A549 (cell line): ENCODE data around the gene LRP5. TPM values are rescaled to one million over a fixed set of nuclear protein-coding genes. Genes with fewer than 3 reads are reported as not detected.

Experiments
- ATAC-seq, 2 experiments: fragments of 200-7000 bp in 1 of 2; fragments of >200 bp in 1 of 2; cut with Nextera tagmentation in 1 of 2; cut with Tn5 transposase in 1 of 2; 3 replicates each; pipeline versions ENCODE4 v1.8.0 to v1.9.1; 2018 to 2020; ENCODE audit warnings: mild to moderate bottlenecking in 1 of 2, moderate library complexity in 1 of 2
- CTCF ChIA-PET: fragments of 300-600 bp; sonication (Branson Sonifier 250); formaldehyde crosslinking; extraction: SDS; loops from one replicate; lab custom pipeline; 2021; ENCODE audit warnings: antibody characterized with exemption, inconsistent platforms; lab: Yijun Ruan, JAX
- POLR2A ChIA-PET: fragments of 350-600 bp; formaldehyde crosslinking; extraction: SDS; loops from one replicate; lab custom pipeline; 2021; ENCODE audit warnings: antibody characterized with exemption, inconsistent platforms; lab: Yijun Ruan, JAX
- DNase-seq, 2 experiments: peaks; one replicate each; pipeline versions ENCODE4 v3.0.0 to v3.0.0-alpha.2; 2011 to 2016; ENCODE audit warnings: low read depth in 1 of 2, low spot score in 1 of 2
- FAIRE-seq: peaks from 2 replicates; lab custom pipeline; 2011; peaks lifted over from hg19 to GRCh38; lab: Jason Lieb, UNC
- H3K27ac ChIP-seq, 2 experiments: fragments of >200 bp; sonication (Bioruptor Twin); formaldehyde crosslinking; 3 replicates each; pipeline ENCODE4 v1.5.1; 2016 to 2017
- H3K4me1 ChIP-seq: fragments of >200 bp; sonication (Bioruptor Twin); formaldehyde crosslinking; 3 replicates; pipeline ENCODE4 v1.6.1; 2016
- H3K4me2 ChIP-seq: fragments of >200 bp; sonication (Bioruptor Twin); formaldehyde crosslinking; 3 replicates; pipeline ENCODE4 v1.6.1; 2016
- H3K4me3 ChIP-seq: fragments of >200 bp; sonication (Bioruptor Twin); formaldehyde crosslinking; 3 replicates; pipeline ENCODE4 v1.5.1; 2016
- H3K9me3 ChIP-seq: fragments of >200 bp; sonication (Bioruptor Twin); formaldehyde crosslinking; 3 replicates; pipeline ENCODE4 v1.6.1; 2016
- CEBPB ChIP-seq, 2 experiments: fragments of >200 bp in 1 of 2; sonication (Bioruptor Twin) in 1 of 2; formaldehyde crosslinking in 1 of 2; IDR thresholded peaks; 2 replicates each; pipeline ENCODE4 v1.6.1; 2012 to 2016
- EHMT2 ChIP-seq: fragments of 200-600 bp; sonication (generic); IDR thresholded peaks from 2 replicates; pipeline ENCODE4 v1.6.1; 2016; ENCODE audit warnings: antibody characterized with exemption, low read depth, mild to moderate bottlenecking, moderate library complexity
- FOSB ChIP-seq: fragments of 250-450 bp; sonication (Bioruptor Pico); IDR thresholded peaks from 2 replicates; pipeline ENCODE4 v1.5.0; 2020; ENCODE audit warnings: mild to moderate bottlenecking, moderate library complexity
- FOXS1 ChIP-seq: fragments of 250-450 bp; sonication (Bioruptor Pico); IDR thresholded peaks from 2 replicates; pipeline ENCODE4 v1.5.0; 2020; ENCODE audit warnings: mild to moderate bottlenecking, moderate library complexity
- GATA3 ChIP-seq: IDR thresholded peaks from 2 replicates; pipeline ENCODE4 v1.6.1; 2012; ENCODE audit warnings: borderline replicate concordance
- HOXA7 ChIP-seq: fragments of 250-450 bp; sonication (Bioruptor Pico); IDR thresholded peaks from 2 replicates; pipeline ENCODE4 v1.5.0; 2020; ENCODE audit warnings: mild to moderate bottlenecking, moderate library complexity
- HOXB5 ChIP-seq: fragments of 250-450 bp; sonication (Bioruptor Pico); IDR thresholded peaks from 2 replicates; pipeline ENCODE4 v1.5.0; 2020; ENCODE audit warnings: mild to moderate bottlenecking, moderate library complexity
- JUNB ChIP-seq: fragments of >200 bp; sonication (Bioruptor Twin); formaldehyde crosslinking; IDR thresholded peaks from 2 replicates; pipeline ENCODE4 v1.6.1; 2016
- KDM1A ChIP-seq: fragments of 200-600 bp; sonication (generic); IDR thresholded peaks from 2 replicates; pipeline ENCODE4 v1.6.1; 2016; ENCODE audit warnings: low read depth, mild to moderate bottlenecking
- NFE2L2 ChIP-seq: fragments of 150-350 bp; conservative IDR thresholded peaks from 2 replicates; pipeline ENCODE4 v1.6.1; 2014; ENCODE audit warnings: low read length
- POLR2A ChIP-seq: IDR thresholded peaks from 2 replicates; pipeline ENCODE4 v1.6.1; 2012; ENCODE audit warnings: mild to moderate bottlenecking, low read length
- RAD21 ChIP-seq, 2 experiments: fragments of >200 bp in 1 of 2; sonication (Bioruptor Twin) in 1 of 2; formaldehyde crosslinking in 1 of 2; IDR thresholded peaks in 1 of 2; conservative IDR thresholded peaks in 1 of 2; 2 replicates in 1 of 2; 3 replicates in 1 of 2; pipeline ENCODE4 v1.6.1; 2012 to 2018; ENCODE audit warnings: inconsistent platforms in 1 of 2
- RCOR1 ChIP-seq: fragments of 150-350 bp; IDR thresholded peaks from 2 replicates; pipeline ENCODE4 v1.6.1; 2014; ENCODE audit warnings: antibody characterized with exemption, low read length, low read depth
- SREBF2 ChIP-seq: fragments of 450-650 bp; IDR thresholded peaks from 2 replicates; pipeline ENCODE4 v1.6.1; 2014; ENCODE audit warnings: mild to moderate bottlenecking, moderate library complexity
- TP53 ChIP-seq: fragments of 250-450 bp; sonication (Bioruptor Pico); IDR thresholded peaks from 2 replicates; pipeline ENCODE4 v1.5.0; 2021; ENCODE audit warnings: mild to moderate bottlenecking, moderate library complexity
- ZSCAN20 ChIP-seq: fragments of 250-450 bp; sonication (Bioruptor Pico); IDR thresholded peaks from 2 replicates; pipeline ENCODE4 v1.8.0; 2022; ENCODE audit warnings: mild to moderate bottlenecking, moderate library complexity
- WGBS: methylation state at CpG from one replicate; pipeline ENCODE4 v1.1.6; 2017; ENCODE audit errors: missing lambda C conversion rate; 5-methylcytosine and 5-hydroxymethylcytosine counted together
- polyA plus RNA-seq, 4 experiments: library from polyadenylated mRNA; depleted of rRNA in 3 of 4; stranded (reverse); fragments of >200 nt; fragmentation: RNase III in 1 of 4; extraction: RNeasy Plus Mini Kit Qiagen cat#74134 plus additional on column Dnase treatment in 1 of 4; gene quantifications; 2 replicates in 3 of 4; 3 replicates in 1 of 4; pipeline ENCODE4 v1.2.3, GENCODE V29; 2011 to 2017
- TF ChIP-seq, protein P1 (sequence below): fragments of >200 bp; sonication (Bioruptor Twin); formaldehyde crosslinking; IDR thresholded peaks from 2 replicates; pipeline ENCODE4 v1.6.1; 2016
- TF ChIP-seq, protein P2 (sequence below): fragments of 250-450 bp; sonication (Bioruptor Pico); IDR thresholded peaks from 2 replicates; pipeline ENCODE4 v1.5.0; 2020; ENCODE audit warnings: low read depth, mild to moderate bottlenecking, moderate library complexity
- TF ChIP-seq, protein P3 (sequence below): IDR thresholded peaks from 2 replicates; pipeline ENCODE4 v1.6.1; 2012; ENCODE audit warnings: low read depth, borderline replicate concordance
- TF ChIP-seq, protein P4 (sequence below): fragments of 250-450 bp; sonication (Bioruptor Pico); IDR thresholded peaks from 2 replicates; pipeline ENCODE4 v1.5.0; 2021; ENCODE audit warnings: mild to moderate bottlenecking, moderate library complexity, borderline replicate concordance
- TF ChIP-seq, protein P5 (sequence below): fragments of 450-650 bp; IDR thresholded peaks from 2 replicates; pipeline ENCODE4 v1.6.1; 2014; ENCODE audit warnings: antibody characterized with exemption
- TF ChIP-seq, protein P6 (sequence below): fragments of >200 bp; sonication (Bioruptor Twin); formaldehyde crosslinking; IDR thresholded peaks from 3 replicates; pipeline ENCODE4 v1.6.1; 2016

Gene LRP5
- polyA plus RNA-seq, 2 of the 4 experiments (the other 2 are of a cell fraction) = 10.9 to 32.3 TPM

DNA sequence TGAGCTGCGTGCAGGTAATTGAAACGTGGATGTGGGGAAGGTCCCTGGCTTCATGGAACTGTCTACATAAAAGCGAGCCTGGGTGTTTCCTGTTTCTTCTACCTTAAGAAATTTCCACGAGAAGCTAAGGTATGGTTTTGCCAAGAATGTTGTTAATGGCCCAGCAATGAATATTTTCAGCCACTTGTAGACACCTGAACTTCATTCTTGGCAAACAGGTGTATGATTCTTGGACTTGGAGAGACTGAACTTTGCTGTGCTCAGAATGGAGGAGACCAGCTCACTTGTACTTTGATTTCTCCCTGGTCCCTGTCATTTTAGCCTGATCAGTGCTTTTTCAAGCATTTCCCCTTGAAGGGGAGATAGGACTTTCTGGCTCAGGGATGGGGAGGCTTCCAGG lies 20.8 kb downstream of the LRP5 start:
- ATAC-seq (no peak), DNase-seq (no peak), FAIRE-seq (no peak)
- ChIA-PET POLR2A (interaction anchor here (0.6 kb wide), 1 partner anchor 25 kb away, joined by 3 read pairs; no protein-coding TSS in a partner anchor), CTCF (interaction anchor here (1.0 to 5.3 kb wide), 4 partner anchors 35 to 77 kb away, joined by 3 to 28 read pairs (median 8); no protein-coding TSS in a partner anchor)
- no peak overlapping the region for H3K4me3 ChIP-seq
- peaks cover 15% of the 10 kb centered on the region for H3K4me1 ChIP-seq
- 73% methylated on average over 4 of the region's 4 CpGs for WGBS
- no peak overlapping the region for H3K27ac ChIP-seq
- TF ChIP-seq KDM1A (no peak), CEBPB (IDR thresholded peaks at IDR 0.05) (no peak), NFE2L2 (no peak), POLR2A (no peak), GATA3 (no peak), ZSCAN20 (CRISPR knock-in tag) (no peak), EHMT2 (no peak), SREBF2 (no peak), RAD21 (conservative IDR thresholded peaks at IDR 0.05 in 1 of 2, IDR thresholded peaks at IDR 0.05 in 1 of 2) (no peak), FOXS1 (no peak), TP53 (no peak)
- TF ChIP-seq, protein P1, sequence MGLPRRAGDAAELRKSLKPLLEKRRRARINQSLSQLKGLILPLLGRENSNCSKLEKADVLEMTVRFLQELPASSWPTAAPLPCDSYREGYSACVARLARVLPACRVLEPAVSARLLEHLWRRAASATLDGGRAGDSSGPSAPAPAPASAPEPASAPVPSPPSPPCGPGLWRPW = no peak
- TF ChIP-seq, protein P2, sequence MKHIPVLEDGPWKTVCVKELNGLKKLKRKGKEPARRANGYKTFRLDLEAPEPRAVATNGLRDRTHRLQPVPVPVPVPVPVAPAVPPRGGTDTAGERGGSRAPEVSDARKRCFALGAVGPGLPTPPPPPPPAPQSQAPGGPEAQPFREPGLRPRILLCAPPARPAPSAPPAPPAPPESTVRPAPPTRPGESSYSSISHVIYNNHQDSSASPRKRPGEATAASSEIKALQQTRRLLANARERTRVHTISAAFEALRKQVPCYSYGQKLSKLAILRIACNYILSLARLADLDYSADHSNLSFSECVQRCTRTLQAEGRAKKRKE (CRISPR knock-in tag) = no peak
- TF ChIP-seq, protein P3, sequence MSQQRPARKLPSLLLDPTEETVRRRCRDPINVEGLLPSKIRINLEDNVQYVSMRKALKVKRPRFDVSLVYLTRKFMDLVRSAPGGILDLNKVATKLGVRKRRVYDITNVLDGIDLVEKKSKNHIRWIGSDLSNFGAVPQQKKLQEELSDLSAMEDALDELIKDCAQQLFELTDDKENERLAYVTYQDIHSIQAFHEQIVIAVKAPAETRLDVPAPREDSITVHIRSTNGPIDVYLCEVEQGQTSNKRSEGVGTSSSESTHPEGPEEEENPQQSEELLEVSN = no peak
- TF ChIP-seq, protein P4, sequence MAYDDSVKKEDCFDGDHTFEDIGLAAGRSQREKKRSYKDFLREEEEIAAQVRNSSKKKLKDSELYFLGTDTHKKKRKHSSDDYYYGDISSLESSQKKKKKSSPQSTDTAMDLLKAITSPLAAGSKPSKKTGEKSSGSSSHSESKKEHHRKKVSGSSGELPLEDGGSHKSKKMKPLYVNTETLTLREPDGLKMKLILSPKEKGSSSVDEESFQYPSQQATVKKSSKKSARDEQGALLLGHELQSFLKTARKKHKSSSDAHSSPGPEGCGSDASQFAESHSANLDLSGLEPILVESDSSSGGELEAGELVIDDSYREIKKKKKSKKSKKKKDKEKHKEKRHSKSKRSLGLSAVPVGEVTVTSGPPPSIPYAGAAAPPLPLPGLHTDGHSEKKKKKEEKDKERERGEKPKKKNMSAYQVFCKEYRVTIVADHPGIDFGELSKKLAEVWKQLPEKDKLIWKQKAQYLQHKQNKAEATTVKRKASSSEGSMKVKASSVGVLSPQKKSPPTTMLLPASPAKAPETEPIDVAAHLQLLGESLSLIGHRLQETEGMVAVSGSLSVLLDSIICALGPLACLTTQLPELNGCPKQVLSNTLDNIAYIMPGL (CRISPR knock-in tag) = no peak
- H3K9me3 ChIP-seq = no peaks in the 10 kb centered on the region
- no peak overlapping the region for H3K4me2 ChIP-seq

DNA sequence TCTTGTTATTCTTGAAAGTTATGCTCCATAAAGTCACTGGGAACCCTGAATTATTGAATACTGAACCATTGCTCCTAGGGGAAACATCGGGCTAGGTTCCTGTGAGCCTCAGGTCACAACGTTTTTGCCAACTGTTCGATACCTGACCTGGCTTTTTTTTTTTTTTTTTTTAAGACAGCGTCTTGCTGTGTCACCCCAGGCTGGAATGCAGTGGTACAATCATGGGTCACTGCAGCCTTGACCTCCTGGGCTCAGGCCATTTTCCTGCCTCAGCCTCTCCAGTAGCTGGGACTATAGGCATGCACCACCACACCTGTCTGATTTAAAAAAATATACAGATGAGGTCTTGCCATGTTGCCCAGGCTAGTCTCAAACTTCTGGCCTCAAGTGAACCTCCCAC lies 22.5 kb downstream of the LRP5 start:
- 85% methylated on average over 4 of the region's 4 CpGs for WGBS

More for the DNA sequence above, 22.5 kb downstream of the LRP5 start:
- no peak overlapping the region for H3K4me3 ChIP-seq
- H3K9me3 ChIP-seq = no peaks in the 10 kb centered on the region
- ATAC-seq (no peak), FAIRE-seq (no peak), DNase-seq (no peak)
- POLR2A ChIA-PET = no interaction called here
- peaks cover 28% of the 10 kb centered on the region for H3K4me1 ChIP-seq
- no peak overlapping the region for H3K4me2 ChIP-seq
- CTCF ChIA-PET = interaction anchor here (1.5 to 5.3 kb wide), 3 partner anchors 10 to 77 kb away, joined by 5 to 28 read pairs (median 6); no protein-coding TSS in a partner anchor
- no peak overlapping the region for H3K27ac ChIP-seq
- TF ChIP-seq RCOR1 (no peak), HOXB5 (CRISPR knock-in tag) (no peak), KDM1A (no peak), CEBPB (IDR thresholded peaks at IDR 0.05) (no peak), FOSB (CRISPR knock-in tag) (no peak), POLR2A (no peak), HOXA7 (CRISPR knock-in tag) (no peak), JUNB (no peak)
- TF ChIP-seq, protein P5, sequence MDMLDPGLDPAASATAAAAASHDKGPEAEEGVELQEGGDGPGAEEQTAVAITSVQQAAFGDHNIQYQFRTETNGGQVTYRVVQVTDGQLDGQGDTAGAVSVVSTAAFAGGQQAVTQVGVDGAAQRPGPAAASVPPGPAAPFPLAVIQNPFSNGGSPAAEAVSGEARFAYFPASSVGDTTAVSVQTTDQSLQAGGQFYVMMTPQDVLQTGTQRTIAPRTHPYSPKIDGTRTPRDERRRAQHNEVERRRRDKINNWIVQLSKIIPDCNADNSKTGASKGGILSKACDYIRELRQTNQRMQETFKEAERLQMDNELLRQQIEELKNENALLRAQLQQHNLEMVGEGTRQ = no peak
- TF ChIP-seq, protein P6, sequence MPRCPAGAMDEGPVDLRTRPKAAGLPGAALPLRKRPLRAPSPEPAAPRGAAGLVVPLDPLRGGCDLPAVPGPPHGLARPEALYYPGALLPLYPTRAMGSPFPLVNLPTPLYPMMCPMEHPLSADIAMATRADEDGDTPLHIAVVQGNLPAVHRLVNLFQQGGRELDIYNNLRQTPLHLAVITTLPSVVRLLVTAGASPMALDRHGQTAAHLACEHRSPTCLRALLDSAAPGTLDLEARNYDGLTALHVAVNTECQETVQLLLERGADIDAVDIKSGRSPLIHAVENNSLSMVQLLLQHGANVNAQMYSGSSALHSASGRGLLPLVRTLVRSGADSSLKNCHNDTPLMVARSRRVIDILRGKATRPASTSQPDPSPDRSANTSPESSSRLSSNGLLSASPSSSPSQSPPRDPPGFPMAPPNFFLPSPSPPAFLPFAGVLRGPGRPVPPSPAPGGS = no peak
